NCI-H82 treated with DMSO at 0.1 percent for 48 hours (cell line): ENCODE measurements around the gene ARHGEF12.
"Not testable (repeated sequence)": the region's sequence is repeated elsewhere in the genome, so short reads cannot be mapped to it uniquely, and the experiment has no call there.

ENCODE experiments used
- DNase-seq: peaks from one replicate; lab custom pipeline; 2025; ENCODE audit not compliant: unreplicated experiment; lab: John Stamatoyannopoulos, UW

Gene ARHGEF12

DNA sequence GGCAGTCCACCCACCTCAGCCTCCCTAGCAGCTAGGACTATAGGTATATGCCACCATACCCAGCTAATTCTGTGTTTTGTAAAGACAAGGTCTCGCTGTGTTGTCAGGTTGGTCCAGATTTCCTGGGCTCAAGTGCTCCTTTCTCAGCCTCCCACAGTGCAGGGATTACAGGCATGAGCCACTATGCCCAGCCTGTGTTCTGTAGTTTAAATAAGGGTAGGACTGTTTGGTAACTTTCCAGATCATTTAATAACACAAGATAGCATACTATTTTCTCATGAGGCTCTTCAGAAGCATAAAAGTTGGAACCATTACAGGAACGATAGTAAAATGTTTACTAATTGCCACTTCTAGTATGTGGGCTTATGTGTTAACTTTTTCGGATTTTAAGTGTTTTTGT is 137.3 kb downstream of the ARHGEF12 start:
- DNase-seq: no peak

DNA sequence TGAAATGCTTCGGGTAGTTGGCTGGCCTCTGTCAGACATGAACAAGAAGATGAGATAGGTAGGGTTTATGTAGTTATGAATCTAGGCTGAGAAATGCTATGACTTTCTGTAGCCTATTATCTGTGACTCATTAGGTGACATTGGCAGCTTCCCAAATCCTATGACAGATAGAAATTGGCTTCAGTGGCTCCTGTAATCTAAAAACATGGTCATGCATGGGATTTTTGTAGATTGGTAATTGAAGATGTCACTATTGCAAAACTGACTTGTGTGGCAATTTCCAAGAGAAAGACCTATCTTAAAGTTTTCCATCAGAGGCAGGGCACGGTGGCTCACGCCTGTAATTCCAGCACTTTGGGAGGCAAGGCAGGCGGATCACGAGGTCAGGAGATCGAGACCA is 145.9 kb downstream of the ARHGEF12 start:
- no peak for DNase-seq

DNA sequence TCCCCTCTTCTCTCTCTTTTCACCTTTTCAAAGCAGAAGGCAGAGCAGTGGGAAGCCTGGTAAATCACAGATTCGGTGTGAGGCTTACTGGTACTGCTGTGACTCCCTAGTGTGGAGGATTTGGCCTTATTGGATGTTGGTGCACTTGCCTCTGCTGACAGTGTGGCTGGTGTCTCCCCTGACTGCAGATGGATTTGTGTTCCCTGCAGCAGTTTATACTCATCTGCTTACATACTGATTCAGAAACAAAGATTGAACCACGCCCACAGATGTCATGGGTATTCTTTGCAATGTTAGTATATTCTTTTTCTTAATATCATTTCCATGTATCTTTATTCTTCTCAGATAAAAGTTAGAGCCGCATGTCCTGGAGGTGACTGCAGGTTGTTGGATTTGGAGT is 148.5 kb downstream of the ARHGEF12 start:
- no peak for DNase-seq

DNA sequence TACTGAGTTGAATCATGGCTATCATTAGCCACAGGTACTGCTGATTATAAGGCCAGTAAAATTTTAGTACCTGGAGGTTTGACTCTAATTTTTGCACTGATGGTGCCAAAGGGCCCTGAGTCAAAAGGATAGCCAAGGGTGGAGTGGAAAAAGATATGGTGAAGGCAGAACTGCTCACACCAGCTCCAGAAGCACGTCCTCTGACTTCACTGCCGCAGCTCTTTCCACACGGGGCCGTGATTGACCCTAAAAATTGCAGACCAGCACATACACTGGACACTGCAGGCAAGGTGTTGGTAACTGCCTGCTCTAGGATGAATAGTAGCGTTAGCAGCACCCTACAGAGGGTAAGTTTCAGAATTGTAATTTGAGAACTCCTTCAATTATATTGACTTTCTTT is 149.9 kb downstream of the ARHGEF12 start:
- no peak for DNase-seq

DNA sequence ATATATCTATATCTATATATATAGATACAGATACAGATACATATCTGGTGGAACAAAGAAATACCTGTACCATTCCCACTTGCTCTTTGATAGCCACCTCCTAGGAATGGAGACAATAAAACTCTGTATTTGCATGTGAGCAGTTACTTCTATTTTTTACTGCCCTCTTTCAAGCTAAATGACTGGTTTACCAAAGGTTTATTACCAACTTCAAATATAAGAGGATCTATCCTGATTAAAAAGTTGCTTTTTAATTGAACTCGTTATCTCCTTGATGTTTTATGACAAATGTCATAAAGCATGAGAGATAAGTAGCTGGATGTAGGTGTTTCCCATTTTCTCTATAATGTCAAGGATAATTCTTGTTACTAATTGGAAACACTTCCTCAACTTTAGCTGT is 153.6 kb downstream of the ARHGEF12 start:
- no peak for DNase-seq

GRCh38 chr11:120492486-120492885 is 156.3 kb downstream of the ARHGEF12 start:
- DNase-seq: no peak

GRCh38 chr11:120494595-120494994 is 158.4 kb downstream of the ARHGEF12 start:
- DNase-seq: no peak

- DNase-seq: no peak
These were observed 162.9 kb downstream of the ARHGEF12 start for GRCh38 chr11:120499088-120499487.

- DNase-seq: no peak
These were observed 163.6 kb downstream of the ARHGEF12 start for GRCh38 chr11:120499859-120500258.

- DNase-seq: no peak
These were observed 164.3 kb downstream of the ARHGEF12 start for GRCh38 chr11:120500414-120501071.

GRCh38 chr11:120501440-120501839 is 165.2 kb downstream of the ARHGEF12 start:
- DNase-seq: no peak

- no peak for DNase-seq
These were observed 166.0 kb downstream of the ARHGEF12 start for GRCh38 chr11:120501976-120502755.

DNA sequence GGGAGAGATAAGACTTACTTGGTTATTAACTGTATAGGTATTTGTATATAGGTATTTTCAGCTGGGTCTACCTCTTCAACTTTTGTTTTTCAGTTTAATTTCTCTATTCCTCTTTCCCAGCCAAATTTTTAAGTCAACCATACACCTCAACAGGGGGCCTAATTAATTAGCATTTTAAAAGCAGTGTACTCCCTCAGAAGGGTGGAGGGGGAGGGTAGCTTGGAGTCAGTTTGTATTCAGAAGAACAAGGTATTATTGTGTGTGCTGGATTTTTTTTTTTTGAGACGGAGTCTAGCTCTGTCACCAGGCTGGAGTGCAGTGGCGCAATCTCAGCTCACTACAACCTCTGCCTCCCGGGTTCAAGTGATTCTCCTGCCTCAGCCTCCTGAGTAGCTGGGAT is 167.3 kb downstream of the ARHGEF12 start:
- not testable (repeated sequence) for DNase-seq

- no peak for DNase-seq
These were observed 169.7 kb downstream of the ARHGEF12 start for GRCh38 chr11:120505801-120506425.

GRCh38 chr11:120509346-120510053 is 173.3 kb downstream of the ARHGEF12 start:
- DNase-seq: no peak

DNA sequence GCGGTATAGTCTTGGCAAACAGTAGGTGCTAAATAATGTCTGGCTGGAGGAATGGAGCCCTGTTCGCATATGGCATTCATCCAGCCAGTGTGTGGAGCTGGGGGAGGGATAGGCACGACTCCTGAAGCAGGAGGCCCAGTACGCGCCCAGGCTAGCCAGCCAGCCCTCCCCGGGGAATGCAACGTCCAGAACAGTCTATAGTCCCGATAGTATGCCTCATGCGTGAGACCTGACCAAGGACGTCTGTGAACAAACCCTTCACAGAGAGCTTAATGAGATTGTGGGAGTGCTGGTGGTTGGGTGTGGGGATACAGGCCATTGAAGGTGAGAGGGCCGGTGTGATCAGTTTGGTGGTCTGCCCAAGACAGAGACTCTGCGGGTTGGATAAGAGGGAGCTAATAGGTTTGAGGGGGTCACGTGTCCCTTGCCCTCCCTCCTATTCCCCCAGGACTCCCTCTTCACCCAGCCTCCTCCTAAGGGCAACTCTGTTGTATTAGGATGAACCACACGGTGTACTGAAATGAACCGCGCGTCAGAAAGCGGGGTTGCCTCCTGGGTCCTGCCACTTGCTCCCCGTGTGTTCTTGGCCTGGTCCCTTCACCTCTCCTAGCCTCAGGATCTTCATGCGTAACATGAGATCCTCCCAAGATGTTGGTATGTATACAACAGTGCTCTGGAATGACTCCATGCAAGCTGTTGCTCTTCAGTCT is 174.3 kb downstream of the ARHGEF12 start:
- DNase-seq: no peak

DNA sequence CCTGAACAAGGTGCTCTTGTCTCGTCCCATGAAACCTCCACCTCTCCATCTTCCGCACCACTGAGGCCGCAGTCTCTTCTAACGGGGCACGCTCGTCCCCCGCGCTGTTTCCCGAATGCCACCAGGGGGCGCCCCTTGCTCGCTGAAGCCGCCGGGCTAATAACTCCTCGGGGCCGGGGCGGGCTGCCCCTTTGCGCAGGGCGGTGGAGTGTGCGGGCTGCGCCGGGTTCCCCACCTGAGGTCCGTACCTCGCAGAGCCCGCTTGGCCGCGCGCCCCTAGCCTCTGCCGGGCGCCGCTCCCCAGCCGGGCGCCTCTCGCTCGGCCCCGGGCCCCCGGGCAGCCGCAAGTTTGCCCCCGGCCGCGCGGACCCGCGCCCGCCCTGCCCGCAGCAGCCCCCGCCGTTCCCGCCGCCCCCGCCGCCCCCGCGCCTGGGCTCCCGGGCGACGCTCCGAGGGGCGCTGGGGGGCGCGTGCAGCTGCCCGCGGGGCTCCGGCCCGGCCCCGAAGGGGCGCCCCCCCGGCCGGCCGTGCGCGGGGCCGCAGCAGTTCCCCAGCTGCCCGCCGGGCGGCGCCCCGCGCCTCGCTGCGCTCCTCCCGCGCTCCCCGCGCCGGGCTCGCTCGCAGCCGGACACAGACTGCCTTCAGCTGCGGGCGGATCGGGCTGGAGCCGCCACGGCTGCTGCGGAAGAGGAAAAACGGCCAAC is 175.1 kb downstream of the ARHGEF12 start, which contains the start of gene GRIK4:
Gene GRIK4, plus strand, starts transcription at position 633 of the 704 bp plus-strand sequence. CDS start 148,571 bp downstream, outside the sequence.
- peak; percentile 40 for DNase-seq

DNA sequence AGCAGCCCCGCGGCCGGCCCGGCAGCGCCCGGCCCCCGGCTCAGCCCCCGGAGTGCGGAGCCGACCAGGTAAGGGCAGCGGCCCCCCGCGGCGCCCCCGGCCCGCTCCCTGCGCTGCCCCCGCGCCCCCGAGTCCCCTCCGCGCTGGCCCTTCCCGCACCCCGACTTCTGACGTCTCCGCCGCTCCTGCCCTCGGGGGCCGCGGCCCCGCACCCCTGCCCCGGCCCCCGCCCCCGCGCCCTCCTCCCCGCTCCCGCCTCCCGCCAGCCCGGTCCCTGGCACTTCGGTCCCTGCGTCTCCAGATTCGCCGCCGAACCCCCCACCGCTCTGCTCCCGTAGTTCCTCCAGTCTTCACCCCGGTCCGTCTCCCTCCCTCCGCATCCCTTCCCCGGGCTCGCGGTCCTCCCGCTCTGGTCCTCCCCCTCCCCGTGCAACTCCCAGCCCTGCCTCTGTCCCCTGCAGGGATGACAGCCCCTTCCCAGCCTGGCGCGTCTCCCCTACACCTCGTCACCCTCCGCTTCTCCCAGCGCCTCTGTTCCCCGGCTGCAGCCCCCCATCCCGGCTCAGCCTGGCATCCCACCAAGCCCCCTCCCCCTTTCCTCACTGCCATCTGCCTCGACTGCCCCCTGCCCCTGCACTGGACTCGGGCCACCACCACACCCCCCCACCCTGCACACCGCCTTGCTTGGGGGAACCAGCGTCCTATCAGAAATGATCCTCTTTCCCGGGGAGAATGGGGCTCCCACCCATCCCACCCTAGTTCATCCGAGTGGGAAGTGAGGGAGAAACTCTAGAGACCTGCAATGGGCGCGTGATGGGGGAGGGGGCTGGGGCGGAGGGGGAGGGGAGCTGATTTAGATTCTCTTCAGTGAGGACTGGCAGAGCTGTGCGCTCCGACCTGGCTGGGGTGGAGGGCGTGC is 175.9 kb downstream of the ARHGEF12 start:
- no peak for DNase-seq
